ENCODE data around the gene MRPS27. TPM values are rescaled to one million over a fixed set of nuclear protein-coding genes. Genes with fewer than 3 reads are reported as not detected.
A peak's percentile ranks its signal among the peaks of the same experiment; 100 is the strongest.
"Not testable (repeated sequence)": the region's sequence is repeated elsewhere in the genome, so short reads cannot be mapped to it uniquely, and the experiment has no call there.

Gene MRPS27
- total RNA-seq, 1 donor from 2014 or later = 26.0 TPM

GRCh38 chr5:72328172-72328571, 8.1 kb upstream of the MRPS27 start:
- TF ChIP-seq CTCF (IDR thresholded peaks at IDR 0.05) = no peak
- H3K36me3 Mint-ChIP-seq (ENCODE audit: low read depth) = peaks cover 19% of the 10 kb centered on the region
- H3K9me3 Mint-ChIP-seq (ENCODE audit: low read depth) = no peaks in the 10 kb centered on the region
- H3K27me3 Mint-ChIP-seq (ENCODE audit: low read depth) = no peaks in the 10 kb centered on the region
- no peak overlapping the region for H3K4me3 Mint-ChIP-seq (ENCODE audit: unreplicated experiment)
- peaks cover 13% of the 10 kb centered on the region for H3K4me1 Mint-ChIP-seq (ENCODE audit: low read depth)
- DNase-seq (ENCODE audit: low spot score) = no peak
- no peak overlapping the region for H3K27ac Mint-ChIP-seq (ENCODE audit: unreplicated experiment)

- peaks cover 18% of the 10 kb centered on the region for H3K36me3 Mint-ChIP-seq (ENCODE audit: low read depth)
- peaks cover 16% of the 10 kb centered on the region for H3K4me1 Mint-ChIP-seq (ENCODE audit: low read depth)
- no peaks in the 10 kb centered on the region for H3K9me3 Mint-ChIP-seq (ENCODE audit: low read depth)
- H3K4me3 Mint-ChIP-seq (ENCODE audit: unreplicated experiment) = no peak overlapping the region
- H3K27me3 Mint-ChIP-seq (ENCODE audit: low read depth) = no peaks in the 10 kb centered on the region
- no peak for TF ChIP-seq CTCF (IDR thresholded peaks at IDR 0.05)
- no peak for DNase-seq (ENCODE audit: low spot score)
- H3K27ac Mint-ChIP-seq (ENCODE audit: unreplicated experiment) = peak overlapping the region; percentile 80
These were observed 6.2 kb upstream of the MRPS27 start for GRCh38 chr5:72326306-72326649.

GRCh38 chr5:72325566-72326305, 5.7 kb upstream of the MRPS27 start:
- peak overlapping the region; percentile 80 for H3K27ac Mint-ChIP-seq (ENCODE audit: unreplicated experiment)
- no peak for TF ChIP-seq CTCF (IDR thresholded peaks at IDR 0.05)
- H3K4me3 Mint-ChIP-seq (ENCODE audit: unreplicated experiment) = no peak overlapping the region
- H3K27me3 Mint-ChIP-seq (ENCODE audit: low read depth) = no peaks in the 10 kb centered on the region
- peaks cover 15% of the 10 kb centered on the region for H3K36me3 Mint-ChIP-seq (ENCODE audit: low read depth)
- no peaks in the 10 kb centered on the region for H3K9me3 Mint-ChIP-seq (ENCODE audit: low read depth)
- no peak for DNase-seq (ENCODE audit: low spot score)
- peaks cover 20% of the 10 kb centered on the region for H3K4me1 Mint-ChIP-seq (ENCODE audit: low read depth)

GRCh38 chr5:72324189-72324825, 4.3 kb upstream of the MRPS27 start:
- no peak for DNase-seq (ENCODE audit: low spot score)
- H3K4me1 Mint-ChIP-seq (ENCODE audit: low read depth) = peaks cover 26% of the 10 kb centered on the region
- H3K4me3 Mint-ChIP-seq (ENCODE audit: unreplicated experiment) = no peak overlapping the region
- TF ChIP-seq CTCF (IDR thresholded peaks at IDR 0.05) = no peak
- peaks cover 11% of the 10 kb centered on the region for H3K36me3 Mint-ChIP-seq (ENCODE audit: low read depth)
- no peaks in the 10 kb centered on the region for H3K9me3 Mint-ChIP-seq (ENCODE audit: low read depth)
- H3K27ac Mint-ChIP-seq (ENCODE audit: unreplicated experiment) = no peak overlapping the region
- H3K27me3 Mint-ChIP-seq (ENCODE audit: low read depth) = no peaks in the 10 kb centered on the region

- H3K27ac Mint-ChIP-seq (ENCODE audit: unreplicated experiment) = peak overlapping the region; percentile 82
- H3K9me3 Mint-ChIP-seq (ENCODE audit: low read depth); H3K27me3 Mint-ChIP-seq (ENCODE audit: low read depth); DNase-seq (ENCODE audit: low spot score); H3K36me3 Mint-ChIP-seq (ENCODE audit: low read depth): not testable (repeated sequence)
- H3K4me1 Mint-ChIP-seq (ENCODE audit: low read depth) = peaks cover 26% of the 10 kb centered on the region
- peak overlapping the region; percentile 97 for H3K4me3 Mint-ChIP-seq (ENCODE audit: unreplicated experiment)
These were observed 535 bp downstream of the MRPS27 start for GRCh38 chr5:72319435-72319975.

All from chondrocyte (in vitro differentiated cells).